Measurements from ENCODE around the gene USP38.

- TF ChIP-seq CTCF (IDR thresholded peaks at IDR 0.05 in 4 of 5, conservative IDR thresholded peaks at IDR 0.05 in 1 of 5) (no peak), POLR2A (IDR thresholded peaks at IDR 0.05) (no peak)
Observed at GRCh38 chr4:143195581-143195980, 10.9 kb downstream of the USP38 start.

All from gastrocnemius medialis (tissue), 4 donors.